Brain pericyte (primary cell): Measurements from ENCODE around the gene CDK11B.
"Not testable (repeated sequence)": the region's sequence is repeated elsewhere in the genome, so short reads cannot be mapped to it uniquely, and the experiment has no call there.

Experiments
- DNase-seq: peaks from one replicate; pipeline ENCODE4 v3.0.0-alpha.2; 2012; ENCODE audit warnings: low read depth, low spot score

The CDK11B gene

GRCh38 chr1:1683104-1683905 is 24.5 kb upstream of the CDK11B start:
- DNase-seq: no peak

GRCh38 chr1:1680912-1681273 is 22.1 kb upstream of the CDK11B start:
- DNase-seq: no peak

- no peak for DNase-seq
These were observed 21.5 kb upstream of the CDK11B start for GRCh38 chr1:1680031-1680911.

GRCh38 chr1:1678581-1679380 is 20.0 kb upstream of the CDK11B start:
- no peak for DNase-seq

GRCh38 chr1:1677718-1678580 is 19.1 kb upstream of the CDK11B start:
- DNase-seq: no peak

- not testable (repeated sequence) for DNase-seq
These were observed 17.3 kb upstream of the CDK11B start for GRCh38 chr1:1676087-1676486.

GRCh38 chr1:1675218-1675617 is 16.4 kb upstream of the CDK11B start:
- DNase-seq: not testable (repeated sequence)

GRCh38 chr1:1674806-1675205 is 16.0 kb upstream of the CDK11B start:
- not testable (repeated sequence) for DNase-seq

- no peak for DNase-seq
These were observed 13.6 kb upstream of the CDK11B start for GRCh38 chr1:1672181-1672965.

GRCh38 chr1:1671365-1672119 is 12.7 kb upstream of the CDK11B start:
- DNase-seq: no peak

GRCh38 chr1:1670866-1671265 is 12.1 kb upstream of the CDK11B start:
- no peak for DNase-seq

- no peak for DNase-seq
These were observed 10.9 kb upstream of the CDK11B start for GRCh38 chr1:1669468-1670440.

GRCh38 chr1:1666526-1666925 is 7.7 kb upstream of the CDK11B start:
- DNase-seq: no peak

- no peak for DNase-seq
These were observed 7.0 kb upstream of the CDK11B start for GRCh38 chr1:1665815-1666251.

GRCh38 chr1:1664941-1665814 is 6.4 kb upstream of the CDK11B start:
- DNase-seq: no peak

GRCh38 chr1:1664318-1664717 is 5.5 kb upstream of the CDK11B start:
- DNase-seq: not testable (repeated sequence)
